Measurements from ENCODE around the gene TMEM132C.

Gene TMEM132C

GRCh38 chr12:128420163-128420562 lies 153.2 kb downstream of the TMEM132C start:
- no peak for DNase-seq (ENCODE audit: low spot score)

GRCh38 chr12:128421375-128421774 lies 154.4 kb downstream of the TMEM132C start:
- DNase-seq (ENCODE audit: low spot score) = no peak

- no peak for DNase-seq (ENCODE audit: low spot score)
Measured at GRCh38 chr12:128423205-128423604, 156.2 kb downstream of the TMEM132C start.

- DNase-seq (ENCODE audit: low spot score) = no peak
Measured at GRCh38 chr12:128424931-128425431, 158.0 kb downstream of the TMEM132C start.

GRCh38 chr12:128425666-128426331 lies 158.8 kb downstream of the TMEM132C start:
- DNase-seq (ENCODE audit: low spot score) = no peak

- no peak for DNase-seq (ENCODE audit: low spot score)
Measured at GRCh38 chr12:128426511-128426910, 159.5 kb downstream of the TMEM132C start.

- no peak for DNase-seq (ENCODE audit: low spot score)
Measured at GRCh38 chr12:128439796-128440195, 172.8 kb downstream of the TMEM132C start.

GRCh38 chr12:128442096-128442495 lies 175.1 kb downstream of the TMEM132C start:
- DNase-seq (ENCODE audit: low spot score) = no peak

- DNase-seq (ENCODE audit: low spot score) = no peak
Measured at GRCh38 chr12:128444598-128444997, 177.6 kb downstream of the TMEM132C start.

GRCh38 chr12:128445415-128446127 lies 178.6 kb downstream of the TMEM132C start:
- no peak for DNase-seq (ENCODE audit: low spot score)

- DNase-seq (ENCODE audit: low spot score) = no peak
Measured at GRCh38 chr12:128449146-128449894, 182.3 kb downstream of the TMEM132C start.

- no peak for DNase-seq (ENCODE audit: low spot score)
Measured at GRCh38 chr12:128450810-128451209, 183.8 kb downstream of the TMEM132C start.

- DNase-seq (ENCODE audit: low spot score) = no peak
Measured at GRCh38 chr12:128455851-128456250, 188.9 kb downstream of the TMEM132C start.

- no peak for DNase-seq (ENCODE audit: low spot score)
Measured at GRCh38 chr12:128456922-128457321, 190.0 kb downstream of the TMEM132C start.

- DNase-seq (ENCODE audit: low spot score) = no peak
Measured at GRCh38 chr12:128458301-128458974, 191.5 kb downstream of the TMEM132C start.

GRCh38 chr12:128459067-128459466 lies 192.1 kb downstream of the TMEM132C start:
- DNase-seq (ENCODE audit: low spot score) = no peak

- no peak for DNase-seq (ENCODE audit: low spot score)
Measured at GRCh38 chr12:128463881-128464280, 196.9 kb downstream of the TMEM132C start.

GRCh38 chr12:128467882-128468281 lies 200.9 kb downstream of the TMEM132C start:
- DNase-seq (ENCODE audit: low spot score) = no peak

- no peak for DNase-seq (ENCODE audit: low spot score)
Measured at GRCh38 chr12:128468926-128469325, 202.0 kb downstream of the TMEM132C start.

- no peak for DNase-seq (ENCODE audit: low spot score)
Measured at GRCh38 chr12:128471491-128471890, 204.5 kb downstream of the TMEM132C start.

GRCh38 chr12:128474916-128475315 lies 207.9 kb downstream of the TMEM132C start:
- DNase-seq (ENCODE audit: low spot score) = no peak

- no peak for DNase-seq (ENCODE audit: low spot score)
Measured at GRCh38 chr12:128476266-128476665, 209.3 kb downstream of the TMEM132C start.

All from left forelimb (tissue), 1 donor.